PC-3 (cell line): Measurements from ENCODE around the gene SHC4.
"Not testable (repeated sequence)": the region's sequence is repeated elsewhere in the genome, so short reads cannot be mapped to it uniquely, and the experiment has no call there.

Source experiments
- CTCF ChIP-seq: fragments of 300-600 bp; sonication (generic); conservative IDR thresholded peaks from 2 replicates; pipeline ENCODE4 v1.5.1; 2017; ENCODE audit warnings: antibody characterized with exemption, low read depth, mild to moderate bottlenecking, low read length
- EZH2 ChIP-seq: fragments of 300-600 bp; sonication (generic); IDR thresholded peaks from one replicate; pipeline ENCODE4 v1.6.1; 2017; ENCODE audit warnings: antibody characterized with exemption, mild to moderate bottlenecking, low read length; ENCODE audit not compliant: unreplicated experiment
- EZH2phosphoT487 ChIP-seq: fragments of 300-600 bp; sonication (generic); IDR thresholded peaks from 2 replicates; pipeline ENCODE4 v1.6.1; 2018; ENCODE audit warnings: mild to moderate bottlenecking, antibody characterized with exemption, low read length, borderline replicate concordance

GRCh38 chr15:48910554-48910953 is 53.2 kb downstream of the SHC4 start:
- not testable (repeated sequence) for TF ChIP-seq CTCF, EZH2, EZH2phosphoT487
